Parathyroid adenoma (tissue), 2 donors: ENCODE results near the gene TGM3.

Experiments
- H2AFZ ChIP-seq: fragments of 300-600 bp; sonication (generic); one replicate; pipeline ENCODE4 v1.7.0; 2017; ENCODE audit warnings: antibody characterized with exemption, mild to moderate bottlenecking
- H3K27ac ChIP-seq: fragments of 300-600 bp; sonication (generic); one replicate; pipeline ENCODE4 v1.7.0; 2017
- H3K27me3 ChIP-seq: fragments of 300-600 bp; sonication (generic); one replicate; pipeline ENCODE4 v1.7.0; 2017; ENCODE audit warnings: low read length; ENCODE audit not compliant: control insufficient read depth, insufficient read depth
- H3K36me3 ChIP-seq: fragments of 300-600 bp; sonication (generic); one replicate; pipeline ENCODE4 v1.7.0; 2017; ENCODE audit warnings: low read length; ENCODE audit not compliant: control insufficient read depth, insufficient read depth
- H3K4me1 ChIP-seq: fragments of 300-600 bp; sonication (generic); one replicate; pipeline ENCODE4 v1.7.0; 2017; ENCODE audit warnings: control low read depth
- H3K4me2 ChIP-seq: fragments of 300-600 bp; sonication (generic); one replicate; pipeline ENCODE4 v1.7.0; 2017; ENCODE audit warnings: low read length
- H3K4me3 ChIP-seq: fragments of 300-600 bp; sonication (generic); one replicate; pipeline ENCODE4 v1.7.0; 2017; ENCODE audit warnings: low read depth, low read length
- H3K79me2 ChIP-seq: fragments of 300-600 bp; sonication (generic); one replicate; pipeline ENCODE4 v1.7.0; 2017; ENCODE audit warnings: control low read depth
- H3K9ac ChIP-seq: fragments of 300-600 bp; sonication (generic); one replicate; pipeline ENCODE4 v1.7.0; 2017; ENCODE audit warnings: mild to moderate bottlenecking
- H3K9me3 ChIP-seq: fragments of 300-600 bp; sonication (generic); one replicate; pipeline ENCODE4 v1.7.0; 2017; ENCODE audit warnings: low read length; ENCODE audit not compliant: control insufficient read depth
- CTCF ChIP-seq: fragments of 300-600 bp; sonication (generic); IDR thresholded peaks from one replicate; pipeline ENCODE4 v1.7.0; 2017; ENCODE audit warnings: antibody characterized with exemption, mild to moderate bottlenecking
- donor health status: primary hyperparathyroidism.

The TGM3 gene

GRCh38 chr20:2252419-2252997 lies 43.3 kb upstream of the TGM3 start:
- H3K9me3 ChIP-seq, result no peaks in the 10 kb centered on the region
- TF ChIP-seq CTCF, result no peak
- no peaks in the 10 kb centered on the region for H3K27me3 ChIP-seq
- no peak overlapping the region for H3K4me3 ChIP-seq
- H3K36me3 ChIP-seq, result no peaks in the 10 kb centered on the region
- no peak overlapping the region for H3K4me2 ChIP-seq
- H3K4me1 ChIP-seq, result no peaks in the 10 kb centered on the region
- H3K27ac ChIP-seq, result no peak overlapping the region
- no peak overlapping the region for H3K9ac ChIP-seq
- no peaks in the 10 kb centered on the region for H3K79me2 ChIP-seq
- H2AFZ ChIP-seq, result no peak overlapping the region

GRCh38 chr20:2253256-2253655 lies 42.5 kb upstream of the TGM3 start:
- H3K79me2 ChIP-seq, result no peaks in the 10 kb centered on the region
- no peaks in the 10 kb centered on the region for H3K4me1 ChIP-seq
- H3K36me3 ChIP-seq, result no peaks in the 10 kb centered on the region
- no peak overlapping the region for H3K4me3 ChIP-seq
- H3K4me2 ChIP-seq, result no peak overlapping the region
- H2AFZ ChIP-seq, result no peak overlapping the region
- no peaks in the 10 kb centered on the region for H3K9me3 ChIP-seq
- TF ChIP-seq CTCF, result no peak
- no peaks in the 10 kb centered on the region for H3K27me3 ChIP-seq
- H3K27ac ChIP-seq, result no peak overlapping the region
- no peak overlapping the region for H3K9ac ChIP-seq

GRCh38 chr20:2254333-2254732 lies 41.5 kb upstream of the TGM3 start:
- Histone ChIP-seq H3K79me2 (no peaks in the 10 kb centered on the region), H3K4me3 (no peak overlapping the region), H3K9me3 (no peaks in the 10 kb centered on the region), H3K36me3 (no peaks in the 10 kb centered on the region), H3K27ac (no peak overlapping the region), H3K27me3 (no peaks in the 10 kb centered on the region), H2AFZ (no peak overlapping the region), H3K4me2 (no peak overlapping the region), H3K9ac (no peak overlapping the region), H3K4me1 (no peaks in the 10 kb centered on the region)
- TF ChIP-seq CTCF, result no peak

GRCh38 chr20:2255926-2256531 lies 39.8 kb upstream of the TGM3 start:
- Histone ChIP-seq H2AFZ (no peak overlapping the region), H3K27ac (no peak overlapping the region), H3K4me1 (no peaks in the 10 kb centered on the region), H3K4me3 (no peak overlapping the region), H3K9ac (no peak overlapping the region), H3K9me3 (no peaks in the 10 kb centered on the region), H3K4me2 (no peak overlapping the region), H3K36me3 (no peaks in the 10 kb centered on the region), H3K79me2 (no peaks in the 10 kb centered on the region), H3K27me3 (no peaks in the 10 kb centered on the region)
- TF ChIP-seq CTCF, result no peak

GRCh38 chr20:2259731-2260130 lies 36.1 kb upstream of the TGM3 start:
- Histone ChIP-seq H3K9ac (no peak overlapping the region), H3K27ac (no peak overlapping the region), H3K9me3 (no peaks in the 10 kb centered on the region), H3K4me3 (no peak overlapping the region), H3K27me3 (no peaks in the 10 kb centered on the region), H2AFZ (no peak overlapping the region), H3K36me3 (no peaks in the 10 kb centered on the region), H3K4me1 (no peaks in the 10 kb centered on the region), H3K79me2 (no peaks in the 10 kb centered on the region), H3K4me2 (no peak overlapping the region)
- no peak for TF ChIP-seq CTCF
